Glomerular visceral epithelial cell (primary cell): ENCODE results near the gene CNTN4.

Source experiments
- DNase-seq: peaks from one replicate; pipeline ENCODE4 v3.0.0-alpha.2; 2016; ENCODE audit errors: extremely low spot score

Gene CNTN4

DNA sequence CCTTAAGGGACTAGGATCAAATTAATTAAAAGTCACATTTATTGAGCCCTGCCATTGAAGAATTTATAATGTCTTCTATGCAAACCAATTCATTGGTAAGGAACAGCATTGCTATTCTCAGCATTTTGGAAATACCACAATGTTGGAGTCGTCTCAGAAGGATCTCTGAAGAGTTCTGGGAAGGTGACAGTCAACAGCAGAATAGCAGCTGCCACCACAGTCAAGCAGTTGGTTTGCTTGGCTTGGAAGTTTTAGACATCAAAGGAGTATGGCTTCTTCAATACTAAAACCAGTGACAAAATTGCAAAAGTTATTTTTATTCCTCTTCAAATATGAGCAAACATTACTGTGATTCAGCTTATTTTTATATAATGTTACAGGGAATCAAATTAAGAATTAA lies 167.9 kb downstream of the CNTN4 start:
- DNase-seq, result no peak

DNA sequence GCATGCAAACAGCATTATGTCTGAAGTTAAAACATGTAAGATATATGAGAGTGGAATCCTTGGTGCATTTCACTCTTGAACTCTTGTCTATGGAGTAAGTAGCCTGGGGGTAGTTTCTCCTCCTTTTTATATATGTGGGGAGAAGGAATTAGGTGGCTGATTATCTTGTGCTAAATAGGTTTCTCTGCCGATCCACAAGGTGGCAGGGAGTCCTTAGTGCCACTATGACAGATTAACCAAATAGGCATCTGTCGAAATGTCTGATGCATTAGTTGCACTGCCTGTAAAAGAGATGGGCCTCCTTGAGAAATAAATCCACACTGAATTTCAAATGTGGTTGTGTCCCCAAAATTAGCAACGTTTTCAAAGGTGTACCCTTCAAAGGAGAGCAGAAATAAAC lies 170.1 kb downstream of the CNTN4 start:
- DNase-seq, result no peak

- no peak for DNase-seq
These were observed 175.9 kb downstream of the CNTN4 start for GRCh38 chr3:2274526-2274925.

DNA sequence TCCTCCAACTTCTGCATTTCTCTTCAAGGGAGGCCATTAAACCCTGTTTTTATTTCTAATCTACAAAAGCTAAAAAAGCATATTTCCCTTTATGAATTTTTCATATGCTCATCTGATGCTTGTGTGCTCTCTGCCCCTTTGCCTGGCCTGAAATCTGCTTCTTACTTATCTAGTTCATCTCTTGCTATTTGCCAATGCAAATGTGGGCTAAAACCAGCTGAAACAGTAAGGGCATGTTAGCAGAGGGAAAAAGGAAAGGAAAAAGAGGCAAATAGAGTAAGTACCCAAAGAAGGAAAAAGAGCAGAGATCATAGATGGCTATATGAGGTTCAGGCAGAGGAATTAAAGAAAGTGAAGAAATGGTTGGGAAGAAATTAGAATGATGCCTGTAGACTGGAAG lies 185.2 kb downstream of the CNTN4 start:
- no peak for DNase-seq

DNA sequence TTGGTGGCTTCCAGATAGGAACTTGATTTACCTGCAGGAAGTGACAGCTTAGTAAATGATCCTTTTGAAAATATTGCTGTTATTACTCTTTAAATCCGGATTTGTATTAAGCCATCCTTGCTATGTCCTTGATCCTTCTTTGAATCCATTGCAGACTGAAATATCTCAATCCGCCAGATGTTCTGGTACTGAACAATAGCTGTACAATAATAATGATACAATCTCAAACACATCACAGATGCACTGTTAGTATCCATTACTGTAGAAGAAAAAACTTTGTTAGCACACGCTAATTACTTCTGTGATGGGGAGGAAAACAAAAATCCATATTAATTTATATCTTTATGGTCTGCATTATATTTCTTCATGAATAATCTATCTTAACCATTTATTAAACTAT lies 202.3 kb downstream of the CNTN4 start:
- no peak for DNase-seq

DNA sequence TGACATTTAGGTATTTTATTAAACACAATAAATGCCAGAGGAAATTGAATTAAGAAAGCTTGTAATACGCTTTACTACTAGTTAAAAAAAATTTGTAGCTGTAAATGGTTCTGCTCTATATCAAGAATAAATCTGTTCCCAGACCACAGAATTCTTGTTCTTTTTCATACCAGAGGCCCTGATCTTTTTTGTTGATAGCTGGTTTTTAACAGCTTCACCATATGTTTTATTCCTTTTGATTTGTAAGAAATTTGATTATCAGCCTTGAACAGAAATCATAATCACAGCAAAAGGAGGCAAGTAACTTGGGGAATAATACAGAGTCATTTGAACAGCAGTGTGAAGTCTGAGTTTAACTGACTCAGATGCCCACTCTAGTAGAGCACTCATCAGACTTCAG lies 202.7 kb downstream of the CNTN4 start:
- no peak for DNase-seq

- no peak for DNase-seq
These were observed 204.9 kb downstream of the CNTN4 start for GRCh38 chr3:2303566-2303965.

DNA sequence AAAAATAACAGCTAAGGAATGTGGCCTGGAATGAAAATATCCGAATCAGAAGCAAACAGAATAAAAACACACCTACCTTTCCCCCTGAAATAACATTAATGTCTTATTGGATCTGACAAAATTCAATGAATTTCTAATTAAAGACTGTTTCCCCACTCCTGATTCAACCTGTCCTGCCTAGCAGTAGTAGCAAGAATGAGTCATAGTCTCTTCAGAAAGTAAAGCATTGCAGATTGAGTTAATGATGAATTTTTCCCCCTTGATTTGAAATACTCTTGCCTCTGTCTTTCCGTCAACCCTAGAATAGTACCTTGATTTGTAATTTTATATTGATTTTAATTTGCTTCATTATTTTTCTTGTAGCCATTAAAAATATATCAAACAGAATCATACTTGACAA lies 212.4 kb downstream of the CNTN4 start:
- DNase-seq, result no peak

DNA sequence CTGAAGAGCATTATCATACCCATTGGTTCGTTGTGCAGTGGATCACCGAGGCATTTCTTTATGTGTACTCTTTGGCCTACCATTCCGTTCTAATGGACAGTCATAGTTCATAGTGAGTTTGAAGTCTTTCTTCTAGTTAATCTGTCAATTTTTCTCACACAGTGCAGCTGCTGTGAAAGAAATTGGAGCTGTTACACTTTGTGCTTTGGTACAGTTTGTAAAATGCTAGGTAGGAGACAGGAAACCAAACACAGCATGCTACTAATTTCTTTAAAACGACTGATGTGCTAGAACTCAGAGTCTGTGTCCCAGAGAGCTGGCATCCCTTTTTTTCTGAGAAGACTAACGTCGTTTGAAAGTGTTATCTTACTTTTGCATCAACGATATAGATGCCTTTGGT lies 218.9 kb downstream of the CNTN4 start:
- no peak for DNase-seq

- DNase-seq, result no peak
These were observed 236.3 kb downstream of the CNTN4 start for GRCh38 chr3:2334921-2335320.

DNA sequence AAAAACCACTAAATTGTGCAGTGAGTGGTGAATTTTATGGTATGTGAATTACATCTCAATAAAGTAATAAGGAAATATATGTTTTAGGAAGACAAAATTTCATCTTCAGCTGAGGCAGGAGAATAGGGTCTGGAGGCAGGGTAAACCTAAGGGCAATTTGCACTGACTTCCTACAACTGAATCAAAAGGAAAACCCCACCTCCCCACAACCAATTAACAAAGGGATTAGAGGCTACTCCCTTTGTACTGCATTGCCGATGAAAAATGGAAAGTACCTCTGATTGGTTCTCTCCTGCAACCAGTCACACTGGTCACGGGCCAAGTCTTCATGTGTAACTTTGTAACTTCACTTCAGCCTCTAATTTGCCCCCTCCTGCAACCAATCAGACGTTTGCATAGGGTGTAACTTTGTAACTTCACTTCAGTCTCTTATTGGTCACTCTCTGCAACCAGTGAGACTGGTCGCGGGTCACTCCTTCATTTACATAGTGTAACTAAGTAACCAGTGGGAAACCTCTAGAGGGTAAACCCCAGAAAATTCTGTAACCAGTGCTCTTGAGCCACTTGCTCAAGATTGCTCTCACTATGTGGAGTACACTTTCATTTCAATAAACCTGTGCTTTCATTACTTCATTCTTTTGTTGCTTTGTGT lies 244.5 kb downstream of the CNTN4 start:
- no peak for DNase-seq

DNA sequence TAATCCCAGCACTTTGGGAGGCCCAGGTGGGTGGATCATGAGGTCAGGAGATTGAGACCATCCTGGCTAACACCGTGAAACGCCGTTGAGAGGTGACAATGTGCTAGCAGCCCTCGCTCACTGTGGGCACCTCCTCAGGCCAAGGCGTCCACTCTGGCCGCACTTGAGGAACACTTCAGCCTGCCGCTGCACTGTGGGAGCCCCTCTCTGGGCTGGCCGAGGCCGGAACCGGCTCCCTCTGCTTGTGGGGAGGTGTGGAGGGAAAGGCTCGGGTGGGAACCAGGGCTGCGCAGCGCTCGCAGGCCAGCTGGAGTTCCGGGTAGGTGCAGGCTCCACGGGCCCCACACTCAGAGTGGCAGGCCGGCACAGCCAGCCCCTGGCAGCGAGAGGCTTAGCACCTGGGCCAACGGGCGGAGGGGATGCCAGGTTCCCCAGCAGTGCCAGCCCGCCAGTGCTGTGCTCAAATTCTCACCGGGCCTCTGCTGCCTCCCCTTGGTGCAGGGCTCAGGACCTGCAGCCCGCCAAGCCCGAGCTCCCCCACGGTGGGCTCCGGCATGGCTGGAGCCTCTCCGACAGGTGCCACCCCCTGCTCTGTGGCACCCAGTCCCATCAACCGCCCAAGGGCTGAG lies 253.6 kb downstream of the CNTN4 start:
- no peak for DNase-seq

DNA sequence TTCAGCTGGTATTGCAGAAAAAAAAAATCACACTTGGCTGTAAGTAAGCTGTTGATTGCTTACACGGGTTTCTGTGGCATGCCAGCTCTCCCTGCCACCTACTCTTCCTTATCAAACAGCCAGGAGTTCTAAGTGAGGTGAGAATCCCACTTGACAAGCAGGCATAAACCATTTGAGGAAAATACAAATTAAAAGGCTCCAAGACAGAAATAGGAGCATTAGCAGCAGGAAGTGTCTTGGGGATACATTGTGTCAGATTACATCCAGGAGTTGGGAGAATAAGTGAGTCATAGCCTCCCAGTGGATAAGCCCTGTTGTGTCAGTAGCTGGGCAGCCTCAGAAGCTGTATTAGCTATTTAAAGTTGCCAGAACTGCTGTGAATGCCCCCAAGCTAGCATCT lies 256.0 kb downstream of the CNTN4 start:
- DNase-seq, result no peak

DNA sequence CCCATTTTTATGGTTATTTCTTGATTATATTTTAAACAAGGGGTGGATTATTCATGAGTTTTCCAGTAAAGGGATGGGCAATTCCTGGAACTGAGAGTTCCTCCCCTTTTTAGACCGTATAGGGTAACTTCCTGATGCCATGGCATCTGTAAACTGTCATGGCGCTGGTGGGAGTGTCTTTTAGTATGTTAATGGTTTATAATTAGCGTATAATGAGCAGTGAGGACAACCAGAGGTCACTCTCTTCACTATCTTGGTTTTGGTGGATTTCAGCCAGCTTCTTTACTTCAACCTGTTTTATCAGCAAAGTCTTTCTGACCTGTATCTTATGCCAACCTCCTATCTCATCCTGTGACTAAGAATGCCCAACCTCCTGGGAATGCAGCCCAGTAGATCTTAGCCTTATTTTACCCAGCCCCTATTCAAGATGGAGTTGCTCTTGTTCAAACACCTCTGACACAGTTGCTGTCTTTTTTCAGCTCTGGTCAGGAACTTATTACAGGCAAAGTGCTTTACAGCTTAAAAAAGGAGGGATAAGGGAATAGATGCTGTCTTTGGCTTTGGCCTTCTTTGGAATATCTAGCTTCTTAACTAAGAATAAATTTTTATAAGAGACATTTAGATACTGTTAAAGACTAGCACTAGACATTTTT lies 257.8 kb downstream of the CNTN4 start:
- no peak for DNase-seq

- no peak for DNase-seq
These were observed 262.1 kb downstream of the CNTN4 start for GRCh38 chr3:2360815-2361214.

DNA sequence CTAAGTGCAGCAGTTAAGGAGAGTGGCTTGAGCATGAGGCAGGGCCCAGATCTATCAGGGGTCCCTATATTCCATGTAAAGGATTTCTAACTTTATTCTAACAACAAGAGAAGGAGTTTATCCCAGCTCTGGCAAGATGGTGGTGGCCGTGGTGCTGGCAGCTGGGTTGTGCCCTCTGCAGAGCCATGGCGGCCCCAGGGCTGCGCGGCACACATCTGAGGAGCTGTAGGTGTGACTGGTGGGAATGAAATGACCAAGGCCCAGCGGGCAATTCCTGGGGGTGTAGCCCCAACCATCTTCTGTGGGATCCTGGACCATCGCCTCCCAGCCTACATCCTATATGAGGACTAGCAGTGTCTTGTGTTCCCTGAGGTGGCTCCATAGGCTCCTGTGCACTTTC lies 263.5 kb downstream of the CNTN4 start:
- no peak for DNase-seq

GRCh38 chr3:2363854-2364253 lies 265.2 kb downstream of the CNTN4 start:
- DNase-seq, result no peak

- DNase-seq, result no peak
These were observed 271.7 kb downstream of the CNTN4 start for GRCh38 chr3:2370317-2370716.

- DNase-seq, result no peak
These were observed 273.6 kb downstream of the CNTN4 start for GRCh38 chr3:2372306-2372705.

- no peak for DNase-seq
These were observed 276.7 kb downstream of the CNTN4 start for GRCh38 chr3:2375376-2375775.

GRCh38 chr3:2377281-2377680 lies 278.6 kb downstream of the CNTN4 start:
- DNase-seq, result no peak

GRCh38 chr3:2390926-2391532 lies 292.4 kb downstream of the CNTN4 start:
- DNase-seq, result no peak

DNA sequence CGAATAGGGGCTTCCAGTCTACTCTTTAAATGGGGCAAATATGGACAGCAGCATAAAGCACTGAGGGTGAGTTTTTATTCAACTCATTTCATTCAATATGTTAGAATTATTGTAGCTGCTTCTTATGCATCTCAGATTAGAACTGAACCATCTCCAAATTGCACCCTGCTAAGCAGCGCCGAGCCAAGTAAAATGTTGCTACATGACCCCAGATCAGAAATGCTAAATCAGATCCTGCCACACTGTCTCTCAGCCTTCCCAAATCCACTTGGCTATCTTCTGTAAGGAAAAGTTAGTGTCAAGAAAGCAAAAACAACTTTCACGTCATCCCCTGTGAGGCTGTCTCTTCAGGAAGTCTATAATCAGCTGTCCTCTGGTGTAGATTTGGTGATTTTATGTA lies 293.2 kb downstream of the CNTN4 start:
- DNase-seq, result no peak
